Muscle of leg (tissue), 11 donors: Measurements from ENCODE around the gene ALDH3A1. TPM values are rescaled to one million over a fixed set of nuclear protein-coding genes. Genes with fewer than 3 reads are reported as not detected.

Experiments used
- DNase-seq: peaks from one replicate; pipeline ENCODE4 v3.0.0; 2013
- H3K27ac ChIP-seq: one replicate; pipeline ENCODE4 v1.5.1; 2013; ENCODE audit warnings: mild to moderate bottlenecking, low read length, control low read depth
- H3K27me3 ChIP-seq: one replicate; pipeline ENCODE4 v1.6.1; 2013; ENCODE audit warnings: low read length; ENCODE audit not compliant: control insufficient read depth, insufficient read depth
- H3K36me3 ChIP-seq: one replicate; pipeline ENCODE4 v1.6.1; 2013; ENCODE audit warnings: low read length; ENCODE audit not compliant: control insufficient read depth, insufficient read depth
- H3K4me1 ChIP-seq: one replicate; pipeline ENCODE4 v1.6.1; 2013; ENCODE audit warnings: low read length; ENCODE audit not compliant: control insufficient read depth, insufficient read depth
- H3K4me3 ChIP-seq: one replicate; pipeline ENCODE4 v1.5.1; 2013; ENCODE audit warnings: low read length, control low read depth
- H3K9me3 ChIP-seq: replicated peaks from 2 replicates; pipeline ENCODE4 v1.6.1; 2013; ENCODE audit warnings: low read depth, low read length; ENCODE audit not compliant: control insufficient read depth
- WGBS: methylation state at CpG from one replicate; pipeline ENCODE4 v1.1.5; 2013; ENCODE audit warnings: missing lambda C conversion rate; ENCODE audit not compliant: insufficient coverage; 5-methylcytosine and 5-hydroxymethylcytosine counted together
- polyA plus RNA-seq, 8 donors: library from polyadenylated mRNA; unstranded; fragments of 120-200 nt; gene quantifications; one replicate each; pipeline versions ENCODE4 v1.2.1 to v1.2.3, GENCODE V29; 2013; ENCODE audit warnings: inconsistent platforms in 1 of 8, low replicate concordance in 1 of 8; ENCODE audit not compliant: insufficient read length in 8 of 8, insufficient read depth in 1 of 8
- total RNA-seq: library from RNA; stranded (reverse); fragments of 120-200 nt; gene quantifications from one replicate; pipeline ENCODE4 v1.2.4, GENCODE V29; 2013

The ALDH3A1 gene
- total and polyA plus RNA-seq, 9 donors: 0.18 to 0.57 (median 0.29) TPM

DNA sequence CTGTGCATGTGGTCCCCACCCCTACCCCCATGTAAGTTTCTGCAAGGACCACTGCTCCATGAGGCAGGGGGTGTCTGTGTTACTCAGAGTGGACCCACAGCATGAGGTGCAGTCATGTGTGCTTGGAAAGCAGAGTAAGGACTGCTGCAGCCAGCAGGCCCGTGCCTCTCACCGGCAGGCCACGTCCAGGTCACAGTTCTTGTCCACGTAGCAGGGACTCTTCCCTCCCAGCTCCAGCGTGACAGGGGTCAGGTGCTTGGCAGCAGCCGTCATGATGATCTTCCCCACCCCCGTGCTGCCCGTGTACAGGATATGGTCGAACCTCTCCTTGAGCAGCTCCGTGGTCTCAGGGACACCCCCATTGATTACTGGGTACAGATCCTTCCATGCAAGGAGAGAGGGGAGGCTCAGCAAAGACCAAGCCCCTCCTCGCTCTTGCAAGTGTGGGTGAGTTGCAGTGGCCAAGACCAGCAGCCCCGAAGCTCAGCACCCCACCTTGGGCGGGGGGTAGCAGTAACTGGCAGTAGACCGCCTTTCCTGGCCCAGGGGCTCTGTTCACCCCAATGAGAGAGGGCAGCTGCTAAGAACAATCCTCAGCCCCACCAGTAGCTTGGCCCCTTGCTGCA, 6.2 kb downstream of the ALDH3A1 start:
- Histone ChIP-seq H3K27me3 (peaks cover 3% of the 10 kb centered on the region), H3K27ac (no peak overlapping the region), H3K36me3 (no peaks in the 10 kb centered on the region), H3K4me3 (no peak overlapping the region), H3K9me3 (no peaks in the 10 kb centered on the region), H3K4me1 (peaks cover 10% of the 10 kb centered on the region)
- no peak for DNase-seq
- 73% methylated on average over 12 of the region's 14 CpGs for WGBS

DNA sequence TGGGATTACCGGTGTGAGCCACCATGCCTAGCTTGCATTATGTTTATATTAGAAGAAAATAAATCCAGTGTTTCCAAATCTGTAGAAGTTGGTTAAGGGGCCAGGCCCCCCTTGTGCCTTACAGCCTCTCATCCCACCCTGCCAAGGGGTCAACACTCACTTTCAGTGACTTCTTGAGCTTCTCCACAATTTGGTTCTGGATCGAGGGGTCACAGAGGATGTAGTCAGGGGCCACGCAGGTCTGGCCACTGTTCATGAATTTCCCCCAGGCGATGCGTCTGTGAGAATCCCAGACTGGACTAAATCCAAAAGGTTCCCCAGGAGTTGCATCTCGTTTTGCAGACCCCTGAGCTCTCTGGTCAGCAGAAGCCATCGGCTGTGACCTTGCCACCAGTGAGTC, 7.2 kb downstream of the ALDH3A1 start:
- no peak overlapping the region for H3K27ac ChIP-seq
- H3K36me3 ChIP-seq: no peaks in the 10 kb centered on the region
- peaks cover 3% of the 10 kb centered on the region for H3K27me3 ChIP-seq
- no peak overlapping the region for H3K4me3 ChIP-seq
- peaks cover 10% of the 10 kb centered on the region for H3K4me1 ChIP-seq
- H3K9me3 ChIP-seq: no peaks in the 10 kb centered on the region
- no peak for DNase-seq
- 69% methylated on average over 6 of the region's 7 CpGs for WGBS

DNA sequence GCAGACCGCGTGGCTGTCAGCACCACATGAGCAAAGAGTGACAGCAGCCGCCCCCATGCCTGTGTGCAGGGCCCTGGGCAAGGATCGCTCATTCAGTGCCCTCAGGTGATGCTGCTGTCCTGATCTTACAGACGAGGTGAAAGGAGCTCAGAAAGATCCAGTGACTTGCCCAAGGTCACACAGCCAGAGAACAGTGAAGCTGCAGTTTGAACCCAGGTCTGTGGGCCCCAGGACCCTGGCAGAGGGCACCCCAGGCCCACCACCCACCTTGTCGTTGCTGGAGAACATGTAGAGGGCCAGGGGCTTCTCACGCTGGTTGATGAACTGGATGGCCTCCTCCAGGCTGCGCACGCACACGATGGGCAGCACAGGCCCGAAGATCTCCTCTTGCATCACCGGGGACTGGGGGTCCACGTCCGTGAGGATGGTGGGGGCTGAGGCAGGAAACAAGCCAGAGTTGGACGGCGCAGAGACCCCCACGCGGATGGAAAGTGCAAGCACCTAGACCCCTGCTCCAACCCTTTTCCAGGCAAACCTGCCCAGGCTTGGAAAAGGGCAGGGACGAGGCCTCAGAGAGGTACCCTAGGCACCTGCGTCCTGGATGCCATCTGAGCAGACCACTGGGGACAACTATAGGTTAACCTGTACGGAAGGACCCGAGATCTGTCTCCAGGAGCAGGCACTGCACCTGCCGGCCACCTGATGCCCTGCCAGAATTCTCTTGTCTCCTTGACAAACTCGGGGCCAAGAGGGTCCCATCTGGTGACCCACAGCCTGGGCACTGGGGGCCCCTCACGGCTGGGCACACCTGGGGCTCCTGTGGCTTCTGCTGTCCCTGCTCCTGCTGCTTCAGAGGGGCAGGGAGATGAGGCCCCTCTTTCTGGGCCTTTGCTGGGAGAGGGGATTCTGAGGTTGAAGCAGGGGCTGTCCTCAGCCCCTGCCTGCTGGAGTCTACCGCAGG, 8.6 kb downstream of the ALDH3A1 start:
- WGBS: 89% methylated on average over 24 of the region's 26 CpGs
- H3K9me3 ChIP-seq: no peaks in the 10 kb centered on the region
- DNase-seq: no peak
- H3K27ac ChIP-seq: no peak overlapping the region
- H3K36me3 ChIP-seq: no peaks in the 10 kb centered on the region
- H3K4me1 ChIP-seq: peaks cover 3% of the 10 kb centered on the region
- no peaks in the 10 kb centered on the region for H3K27me3 ChIP-seq
- H3K4me3 ChIP-seq: no peak overlapping the region

DNA sequence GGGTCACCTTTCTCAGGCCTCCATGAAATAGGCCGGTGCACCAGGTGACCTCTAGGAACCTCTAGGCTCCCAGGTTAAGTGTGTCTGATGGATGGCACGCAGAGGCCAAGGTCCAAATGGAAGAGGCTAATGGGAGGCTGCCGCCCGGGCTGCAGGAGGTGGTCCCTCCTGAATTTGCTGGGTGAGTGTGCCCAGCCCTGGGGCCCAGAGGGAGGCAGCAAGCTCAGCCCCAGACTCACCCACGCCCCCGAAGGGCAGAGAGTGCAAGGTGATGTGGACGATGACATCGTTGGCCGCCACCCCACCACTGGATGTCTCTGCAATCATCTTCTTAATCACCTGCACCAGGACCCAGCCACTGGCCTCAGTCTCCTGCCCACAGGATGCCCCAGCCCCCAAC, 9.3 kb downstream of the ALDH3A1 start:
- Histone ChIP-seq H3K4me1 (no peaks in the 10 kb centered on the region), H3K9me3 (no peaks in the 10 kb centered on the region), H3K27ac (no peak overlapping the region), H3K36me3 (no peaks in the 10 kb centered on the region), H3K27me3 (no peaks in the 10 kb centered on the region), H3K4me3 (no peak overlapping the region)
- 91% methylated on average over 8 of the region's 9 CpGs for WGBS
- no peak for DNase-seq

DNA sequence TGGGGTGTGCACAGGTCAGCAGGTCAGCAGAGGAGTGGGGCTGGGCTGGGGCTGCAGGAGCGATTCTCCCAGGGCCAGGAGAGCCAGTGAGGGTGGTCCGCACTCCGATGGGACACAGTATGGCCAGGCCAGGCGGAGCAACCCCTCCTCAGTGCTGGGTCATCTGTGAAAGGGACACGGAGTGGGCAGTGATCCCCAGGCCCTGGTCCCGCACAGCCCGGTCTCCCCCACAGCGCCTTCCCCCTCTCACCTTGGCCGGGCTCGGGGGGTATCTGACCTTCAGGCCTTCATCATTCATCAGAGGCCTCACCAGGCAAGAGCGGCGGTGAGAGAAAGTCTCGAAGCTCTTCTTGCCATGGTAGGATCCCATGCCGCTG, 10.0 kb downstream of the ALDH3A1 start:
- Histone ChIP-seq H3K9me3 (no peaks in the 10 kb centered on the region), H3K4me3 (no peak overlapping the region), H3K36me3 (no peaks in the 10 kb centered on the region), H3K27me3 (no peaks in the 10 kb centered on the region), H3K27ac (no peak overlapping the region), H3K4me1 (no peaks in the 10 kb centered on the region)
- no peak for DNase-seq
- WGBS: 95% methylated on average over 9 of the region's 14 CpGs

DNA sequence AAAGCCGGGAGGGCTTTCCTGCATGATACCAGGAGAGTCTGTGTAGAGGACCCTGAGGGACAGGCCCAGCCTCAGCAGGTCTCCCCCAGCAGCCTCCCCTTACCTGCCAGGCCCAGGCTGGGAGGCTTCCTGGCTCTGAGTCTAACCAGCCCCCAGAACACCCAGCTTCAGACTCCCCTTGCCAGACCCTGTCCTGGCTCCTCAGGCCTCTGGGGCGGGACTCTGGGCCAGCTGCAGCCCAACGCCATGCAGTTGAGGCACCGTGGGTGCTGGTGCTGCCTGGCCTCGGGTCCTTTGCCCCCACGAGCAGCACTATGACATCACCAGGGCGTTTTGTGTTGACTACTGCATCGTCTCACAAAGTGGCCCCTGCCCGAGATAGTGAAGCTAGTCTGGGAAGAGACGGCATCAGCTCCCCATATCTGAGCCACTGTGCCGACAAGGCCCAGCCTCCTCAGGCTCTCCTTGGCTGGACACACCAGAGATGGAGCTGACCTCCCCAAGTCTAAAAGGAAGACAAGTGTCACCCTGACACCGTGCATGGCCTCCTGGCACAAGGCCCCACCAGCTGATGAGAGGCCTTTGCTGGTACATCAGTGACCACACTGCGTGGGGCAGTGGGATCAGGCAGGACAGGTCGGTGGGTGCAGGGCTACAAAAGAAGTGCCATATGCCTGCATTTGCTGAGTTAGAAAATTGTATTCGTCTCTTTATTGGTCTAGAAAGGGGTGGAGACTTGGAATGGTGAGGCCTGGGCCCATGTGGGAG, 10.6 kb downstream of the ALDH3A1 start:
- Histone ChIP-seq H3K4me3 (no peak overlapping the region), H3K36me3 (no peaks in the 10 kb centered on the region), H3K4me1 (no peaks in the 10 kb centered on the region), H3K27me3 (no peaks in the 10 kb centered on the region), H3K27ac (no peak overlapping the region), H3K9me3 (no peaks in the 10 kb centered on the region)
- 79% methylated on average over 15 of the region's 15 CpGs for WGBS
- no peak for DNase-seq

DNA sequence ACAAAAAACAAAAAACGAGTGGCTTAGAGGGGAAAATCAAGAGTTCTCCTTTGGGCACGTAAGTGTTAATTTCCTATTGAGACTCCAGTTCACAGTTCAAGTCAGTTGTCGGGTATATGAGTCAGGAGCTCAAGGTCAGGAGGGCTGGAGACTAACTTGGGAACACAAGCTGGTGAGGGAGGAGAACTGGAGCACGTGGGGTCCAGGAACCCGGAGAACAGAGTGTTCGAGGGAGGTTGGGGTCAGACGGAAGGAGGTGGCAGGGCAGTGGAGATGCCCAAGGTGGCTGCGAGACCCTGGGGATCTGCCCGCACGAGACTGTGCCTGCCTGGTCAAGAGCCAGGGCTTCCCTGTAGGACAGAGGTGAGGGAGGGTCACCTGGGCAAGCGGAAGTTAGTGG, 12.0 kb downstream of the ALDH3A1 start:
- peaks cover 4% of the 10 kb centered on the region for H3K4me1 ChIP-seq
- no peaks in the 10 kb centered on the region for H3K36me3 ChIP-seq
- no peaks in the 10 kb centered on the region for H3K9me3 ChIP-seq
- WGBS: 62% methylated on average over 11 of the region's 11 CpGs
- no peak overlapping the region for H3K27ac ChIP-seq
- H3K4me3 ChIP-seq: no peak overlapping the region
- no peaks in the 10 kb centered on the region for H3K27me3 ChIP-seq
- no peak for DNase-seq

DNA sequence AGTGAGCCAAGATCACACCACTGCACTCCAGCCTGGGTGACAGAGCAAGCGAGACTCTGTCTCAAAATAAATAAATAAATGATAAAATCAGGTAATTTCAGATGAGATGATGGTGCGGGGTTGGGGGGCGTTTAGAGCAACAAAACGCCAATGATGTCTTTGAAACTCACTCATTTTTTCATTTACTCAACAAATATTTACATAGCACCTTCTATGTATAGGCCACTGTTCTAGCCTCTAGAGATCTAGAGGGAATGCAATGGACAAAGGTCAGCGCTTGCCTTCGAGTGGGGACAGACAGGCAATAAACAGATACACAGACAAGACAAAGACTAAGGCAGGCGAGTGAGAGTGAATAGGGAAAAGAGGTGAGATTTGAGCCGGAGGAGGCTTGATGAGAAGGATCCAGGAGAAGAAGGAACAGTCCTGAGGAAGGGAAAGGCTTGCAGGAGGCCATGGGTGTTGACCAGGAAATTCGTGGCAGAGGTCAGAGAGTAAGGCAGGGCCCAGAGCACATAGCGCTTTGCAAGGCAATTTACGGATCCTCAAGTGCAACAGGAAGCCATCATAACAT, 14.1 kb downstream of the ALDH3A1 start:
- Histone ChIP-seq H3K27me3 (no peaks in the 10 kb centered on the region), H3K4me3 (no peak overlapping the region), H3K4me1 (peaks cover 18% of the 10 kb centered on the region), H3K9me3 (no peaks in the 10 kb centered on the region), H3K27ac (no peak overlapping the region), H3K36me3 (no peaks in the 10 kb centered on the region)
- DNase-seq: no peak
- WGBS: 59% methylated on average over 3 of the region's 11 CpGs

DNA sequence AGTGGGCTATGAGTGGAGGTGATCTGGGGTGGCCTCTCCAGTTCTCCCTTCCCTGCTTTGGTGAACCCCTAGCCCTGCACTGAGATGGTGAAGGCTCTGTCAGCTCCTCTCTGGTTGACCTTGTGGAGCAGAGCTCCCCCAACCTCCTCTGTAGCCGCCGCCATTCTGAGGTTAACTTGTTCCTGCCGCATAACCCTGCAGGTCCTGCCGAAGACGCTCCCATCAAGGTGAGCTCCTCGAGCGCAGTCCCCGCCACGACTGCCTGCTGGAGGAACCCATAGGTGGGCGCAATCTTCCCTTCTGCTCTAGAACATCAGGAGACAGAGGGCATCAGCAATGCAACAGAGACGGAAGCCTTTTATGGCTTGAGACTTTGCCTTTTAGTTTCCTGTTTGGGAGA, 16.5 kb downstream of the ALDH3A1 start:
- H3K27me3 ChIP-seq: no peaks in the 10 kb centered on the region
- DNase-seq: no peak
- no peaks in the 10 kb centered on the region for H3K36me3 ChIP-seq
- H3K27ac ChIP-seq: no peak overlapping the region
- H3K4me1 ChIP-seq: peaks cover 42% of the 10 kb centered on the region
- 87% methylated on average over 10 of the region's 11 CpGs for WGBS
- H3K9me3 ChIP-seq: no peaks in the 10 kb centered on the region
- H3K4me3 ChIP-seq: no peak overlapping the region

DNA sequence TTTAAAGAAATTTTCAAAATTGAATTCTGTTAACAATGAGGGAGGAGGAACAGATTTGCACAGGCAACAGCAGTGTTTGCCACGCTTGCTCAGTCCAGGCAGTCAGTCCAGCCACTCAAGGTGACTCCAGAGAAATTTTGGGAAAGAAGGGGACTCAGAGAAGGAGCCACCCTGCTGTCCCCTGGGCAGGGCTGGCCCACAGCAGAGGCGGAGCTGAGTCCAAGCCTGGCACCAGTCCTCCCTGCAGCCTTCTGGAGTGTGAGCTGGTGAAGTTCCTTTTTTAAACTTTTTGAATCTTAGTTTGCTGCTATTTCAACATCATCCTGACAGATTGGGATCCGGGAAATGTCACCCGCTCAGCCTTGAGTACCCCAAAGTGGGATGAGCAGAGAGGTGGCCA, 17.3 kb downstream of the ALDH3A1 start:
- no peaks in the 10 kb centered on the region for H3K27me3 ChIP-seq
- no peak overlapping the region for H3K4me3 ChIP-seq
- H3K36me3 ChIP-seq: no peaks in the 10 kb centered on the region
- no peaks in the 10 kb centered on the region for H3K9me3 ChIP-seq
- peaks cover 44% of the 10 kb centered on the region for H3K4me1 ChIP-seq
- no peak overlapping the region for H3K27ac ChIP-seq
- WGBS: 76% methylated on average over 4 of the region's 4 CpGs
- no peak for DNase-seq
